GM18499 (cell line): ENCODE results near the gene HCST.

Experiments used
- ATAC-seq: cut with Tn5 transposase; IDR thresholded peaks from one replicate; pipeline ENCODE4 v1.9.1; 2021; ENCODE audit warnings: moderate number of reproducible peaks; ENCODE audit not compliant: insufficient read depth, unreplicated experiment

Gene HCST

DNA sequence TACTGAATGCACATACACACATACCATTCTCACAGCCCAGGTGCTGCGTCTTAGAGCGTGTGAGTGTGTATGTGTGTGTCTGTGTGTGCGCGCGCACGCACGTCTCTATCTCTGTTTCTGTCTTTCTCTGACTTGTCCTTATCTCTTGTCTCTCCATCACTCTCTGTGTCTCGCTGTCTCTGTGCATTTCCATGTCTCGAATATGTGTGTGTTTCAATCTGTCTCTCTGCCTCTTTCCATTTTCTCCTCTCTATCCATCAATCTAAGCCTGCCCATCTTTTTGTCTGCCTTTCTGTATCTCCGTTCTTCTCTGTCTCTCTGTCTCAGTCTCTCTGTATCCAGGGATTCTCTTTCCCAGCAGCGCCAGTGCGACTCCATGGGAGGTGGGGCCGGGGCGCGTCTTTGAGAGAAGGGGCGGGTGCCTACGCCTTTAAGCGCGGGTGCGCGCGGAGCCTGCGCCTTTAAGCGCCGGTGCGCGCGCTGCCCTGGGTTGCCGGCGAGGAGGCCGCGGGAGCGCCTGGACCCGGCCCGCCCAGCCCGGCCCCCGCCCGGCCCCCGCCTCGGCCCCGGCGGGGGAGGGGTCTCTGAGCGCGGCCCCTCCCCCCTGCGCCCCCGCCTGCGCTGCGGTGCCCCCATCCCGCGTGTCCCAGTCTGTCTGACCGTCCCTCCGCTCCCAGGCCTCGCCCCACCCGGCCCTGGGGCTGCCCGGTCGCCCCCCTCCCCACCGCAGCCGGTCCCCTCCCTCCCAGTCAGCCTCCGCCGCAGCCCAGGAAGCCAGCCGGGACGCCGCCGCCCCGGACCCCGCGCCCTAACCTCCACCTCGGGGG, 33.8 kb downstream of the HCST start, which contains the start of gene LRFN3:
Gene LRFN3 (plus strand): TSS at position 464 of the 827 bp plus-strand sequence. CDS start 3,052 bp downstream, outside the sequence.
- no peak for ATAC-seq

DNA sequence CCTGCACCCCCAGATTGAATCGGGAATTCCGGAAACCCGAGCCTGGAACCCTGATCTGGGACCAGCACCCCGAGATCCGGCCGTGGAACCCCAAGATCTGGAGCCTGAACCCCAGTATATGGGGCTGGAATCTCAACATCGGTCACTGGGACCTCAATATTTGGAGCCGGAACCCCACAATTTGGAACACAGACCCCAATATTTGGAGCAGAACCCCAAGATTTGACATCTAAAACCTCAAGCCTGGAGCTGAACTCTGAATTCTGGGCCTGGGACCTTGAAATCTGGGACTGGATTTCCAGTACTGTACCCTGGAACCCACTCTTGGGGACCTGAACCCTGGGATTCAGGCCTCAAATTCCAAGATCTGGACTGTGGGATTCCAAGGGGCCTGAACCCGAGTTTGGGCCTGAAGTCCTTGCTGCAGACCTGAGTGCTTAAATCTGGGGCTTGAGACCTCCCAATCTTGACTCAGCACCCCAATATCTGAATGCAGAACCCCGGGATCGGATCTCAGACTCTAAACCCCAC, 34.5 kb downstream of the HCST start:
- no peak for ATAC-seq

- ATAC-seq: no peak
Measured at GRCh38 chr19:35937345-35938281, 35.3 kb downstream of the HCST start.

- no peak for ATAC-seq
Measured at GRCh38 chr19:35938282-35939224, 36.2 kb downstream of the HCST start.

- ATAC-seq: no peak
Measured at GRCh38 chr19:35939307-35940077, 37.2 kb downstream of the HCST start.

DNA sequence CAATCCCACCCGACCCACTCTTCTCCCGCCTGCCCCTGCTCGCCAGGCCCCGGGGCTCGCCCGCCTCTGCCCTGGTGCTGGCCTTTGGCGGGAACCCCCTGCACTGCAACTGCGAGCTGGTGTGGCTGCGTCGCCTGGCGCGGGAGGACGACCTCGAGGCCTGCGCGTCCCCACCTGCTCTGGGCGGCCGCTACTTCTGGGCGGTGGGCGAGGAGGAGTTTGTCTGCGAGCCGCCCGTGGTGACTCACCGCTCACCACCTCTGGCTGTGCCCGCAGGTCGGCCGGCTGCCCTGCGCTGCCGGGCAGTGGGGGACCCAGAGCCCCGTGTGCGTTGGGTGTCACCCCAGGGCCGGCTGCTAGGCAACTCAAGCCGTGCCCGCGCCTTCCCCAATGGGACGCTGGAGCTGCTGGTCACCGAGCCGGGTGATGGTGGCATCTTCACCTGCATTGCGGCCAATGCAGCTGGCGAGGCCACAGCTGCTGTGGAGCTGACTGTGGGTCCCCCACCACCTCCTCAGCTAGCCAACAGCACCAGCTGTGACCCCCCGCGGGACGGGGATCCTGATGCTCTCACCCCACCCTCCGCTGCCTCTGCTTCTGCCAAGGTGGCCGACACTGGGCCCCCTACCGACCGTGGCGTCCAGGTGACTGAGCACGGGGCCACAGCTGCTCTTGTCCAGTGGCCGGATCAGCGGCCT, 37.9 kb downstream of the HCST start:
- no peak for ATAC-seq

DNA sequence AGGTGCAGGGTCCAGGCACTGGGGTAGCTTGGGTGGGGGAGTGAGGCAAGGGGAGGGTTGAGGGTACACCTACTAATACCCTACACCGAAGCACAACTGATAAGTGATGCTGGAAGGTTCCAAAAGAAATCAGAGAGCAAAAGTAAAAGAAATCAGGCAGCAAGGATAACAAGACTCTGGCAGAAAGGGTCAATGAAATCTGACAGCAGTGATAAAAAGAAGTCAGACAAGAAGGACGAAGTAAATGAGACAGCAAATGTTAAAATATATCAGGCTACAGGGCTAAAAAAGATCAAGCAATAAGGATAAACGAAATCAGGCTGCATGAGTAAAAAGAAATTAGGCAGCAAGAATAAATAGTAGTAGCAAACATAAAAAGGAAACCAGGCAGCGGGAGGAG, 38.5 kb downstream of the HCST start:
- ATAC-seq: no peak

DNA sequence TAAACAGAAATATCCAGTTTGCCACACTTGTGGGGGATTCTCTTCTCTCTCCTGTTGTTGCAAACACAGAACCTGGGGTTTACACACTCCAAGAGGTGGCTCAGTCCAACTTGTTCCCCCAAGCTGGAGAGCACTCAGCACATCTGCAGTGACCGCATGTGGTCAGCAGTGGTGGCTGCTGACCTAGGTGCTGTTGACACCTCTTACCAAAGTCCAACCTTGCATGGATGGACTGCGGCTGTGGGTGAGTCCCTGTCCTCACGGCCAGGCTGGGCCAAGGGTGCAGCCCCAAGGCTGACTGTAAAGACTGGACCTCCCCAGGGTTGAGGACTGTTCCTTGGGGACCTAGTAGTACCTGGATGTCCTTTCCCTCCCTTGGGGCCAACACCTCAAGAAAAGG, 39.9 kb downstream of the HCST start:
- ATAC-seq: no peak

DNA sequence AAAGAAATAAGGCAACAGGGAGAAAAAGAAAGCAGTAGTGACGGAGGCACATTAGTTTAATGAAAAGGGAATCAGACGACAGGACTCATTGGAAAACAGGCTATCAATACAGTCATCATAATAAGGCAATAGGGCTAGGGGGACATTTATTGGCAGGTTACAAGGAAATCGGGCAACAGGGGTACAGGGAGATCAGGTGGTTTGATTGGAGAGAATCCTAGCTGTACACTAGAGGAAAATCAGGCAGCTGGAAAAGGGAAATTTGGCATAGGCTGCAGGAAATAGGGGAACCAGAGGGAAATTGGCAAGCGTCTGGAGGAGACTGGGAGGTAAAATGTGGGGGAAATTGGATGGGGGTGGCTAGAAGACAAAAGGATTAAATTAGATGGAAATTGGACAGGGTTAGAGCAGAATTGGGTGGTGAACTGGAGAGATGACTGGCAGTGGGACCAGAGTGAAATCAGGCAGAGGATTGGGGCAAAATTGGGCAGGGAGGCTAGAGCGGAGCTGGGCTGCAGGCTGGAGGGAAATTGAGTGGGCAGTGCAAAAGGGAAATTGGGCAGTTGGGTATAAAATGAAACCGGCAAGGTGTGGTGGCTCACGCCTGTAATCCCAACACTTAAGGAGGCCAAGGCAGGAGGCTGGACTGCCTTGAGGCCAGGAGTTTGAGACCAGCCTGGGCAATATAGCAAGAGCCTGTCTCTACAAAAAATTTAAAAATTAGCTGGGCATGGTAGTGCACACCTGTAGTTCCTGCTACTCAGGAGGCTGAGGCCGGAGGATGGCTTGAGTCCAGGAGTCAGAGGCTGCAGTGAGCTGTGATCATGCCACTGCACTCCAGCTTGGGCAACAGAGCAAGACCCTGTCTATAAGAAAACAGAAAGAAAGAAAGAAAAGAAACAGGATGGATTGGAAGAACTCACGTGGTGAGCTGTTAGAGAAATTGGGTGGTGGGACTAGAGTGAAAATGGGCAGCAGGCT, 41.3 kb downstream of the HCST start:
- no peak for ATAC-seq

DNA sequence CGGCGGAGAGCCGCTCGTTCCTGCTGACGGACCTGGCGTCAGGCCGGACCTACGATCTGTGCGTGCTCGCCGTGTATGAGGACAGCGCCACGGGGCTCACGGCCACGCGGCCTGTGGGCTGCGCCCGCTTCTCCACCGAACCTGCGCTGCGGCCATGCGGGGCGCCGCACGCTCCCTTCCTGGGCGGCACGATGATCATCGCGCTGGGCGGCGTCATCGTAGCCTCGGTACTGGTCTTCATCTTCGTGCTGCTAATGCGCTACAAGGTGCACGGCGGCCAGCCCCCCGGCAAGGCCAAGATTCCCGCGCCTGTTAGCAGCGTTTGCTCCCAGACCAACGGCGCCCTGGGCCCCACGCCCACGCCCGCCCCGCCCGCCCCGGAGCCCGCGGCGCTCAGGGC, 42.2 kb downstream of the HCST start:
- no peak for ATAC-seq

- ATAC-seq: no peak
Measured at GRCh38 chr19:35945121-35945790, 42.9 kb downstream of the HCST start.

- ATAC-seq: no peak
Measured at GRCh38 chr19:35946203-35946602, 43.9 kb downstream of the HCST start.

DNA sequence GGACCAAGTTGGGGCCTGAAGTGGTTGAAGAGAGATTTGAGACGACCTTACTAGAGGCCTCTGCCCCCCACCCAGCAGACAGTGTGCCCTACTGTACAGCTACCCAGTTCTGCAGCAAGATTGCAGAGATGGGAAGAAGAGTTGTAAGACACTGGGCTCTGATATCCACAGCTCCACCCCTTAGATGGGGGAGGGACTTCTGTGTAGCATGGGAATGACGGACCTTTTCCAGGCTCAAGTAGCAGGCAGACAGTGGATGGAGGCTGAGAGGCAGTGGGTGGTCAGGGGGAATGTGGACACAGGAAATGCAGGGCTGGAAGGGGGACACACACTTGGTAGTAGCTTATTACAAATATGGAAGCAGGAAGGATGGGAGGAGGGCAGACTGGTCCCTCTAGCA, 46.8 kb downstream of the HCST start:
- ATAC-seq: no peak
